ENCODE measurements around the gene MEGF11.

MEGF11 gene

DNA sequence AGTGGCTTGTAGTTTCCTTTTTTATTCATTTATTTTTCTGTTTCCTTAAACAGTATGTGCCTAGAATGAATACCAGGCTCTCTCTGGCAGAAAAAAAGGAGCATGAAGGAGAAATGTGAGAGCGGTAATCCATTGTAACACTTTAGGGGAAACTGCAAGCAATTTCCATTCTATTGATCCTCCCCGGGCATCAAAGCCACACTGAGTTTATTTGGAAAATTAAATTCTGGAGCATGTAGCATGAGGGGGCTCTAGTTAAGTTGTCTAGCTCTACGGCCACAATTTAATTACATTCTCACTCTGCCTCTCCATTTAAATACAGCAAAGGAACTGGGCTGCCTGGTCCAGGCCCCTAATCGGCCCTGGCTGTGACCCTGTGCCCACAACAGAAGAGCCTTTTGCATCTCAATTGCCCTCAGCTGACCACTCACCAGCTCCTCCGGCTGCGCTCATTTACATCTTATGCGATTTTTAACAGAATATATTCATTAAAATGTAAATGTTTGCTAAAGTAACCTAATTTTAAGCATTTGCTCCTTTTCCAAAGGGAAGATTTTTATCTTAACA is 72.9 kb downstream of the MEGF11 start:
- Histone ChIP-seq H3K4me3 (ENCODE audit: severe bottlenecking) (no peak overlapping the region), H3K9me3 (ENCODE audit: severe bottlenecking) (no peaks in the 10 kb centered on the region), H3K27me3 (ENCODE audit: insufficient read depth, poor library complexity, severe bottlenecking) (peaks cover 31% of the 10 kb centered on the region), H3K36me3 (ENCODE audit: low read depth) (no peaks in the 10 kb centered on the region), H3K4me1 (ENCODE audit: insufficient read depth, poor library complexity, severe bottlenecking) (no peaks in the 10 kb centered on the region), H3K27ac (ENCODE audit: poor library complexity, severe bottlenecking) (no peak overlapping the region)
- DNase-seq (ENCODE audit: low spot score) (peak; percentile 18), ATAC-seq (ENCODE audit: low read depth) (no peak)
- no peak for TF ChIP-seq CTCF (IDR thresholded peaks at IDR 0.05; ENCODE audit: poor library complexity, severe bottlenecking)

- DNase-seq (ENCODE audit: low spot score) (no peak), ATAC-seq (ENCODE audit: low read depth) (no peak)
- Histone ChIP-seq H3K27ac (ENCODE audit: poor library complexity, severe bottlenecking) (no peak overlapping the region), H3K27me3 (ENCODE audit: insufficient read depth, poor library complexity, severe bottlenecking) (peaks cover 42% of the 10 kb centered on the region), H3K4me1 (ENCODE audit: insufficient read depth, poor library complexity, severe bottlenecking) (no peaks in the 10 kb centered on the region), H3K9me3 (ENCODE audit: severe bottlenecking) (no peaks in the 10 kb centered on the region), H3K4me3 (ENCODE audit: severe bottlenecking) (no peak overlapping the region), H3K36me3 (ENCODE audit: low read depth) (no peaks in the 10 kb centered on the region)
- TF ChIP-seq CTCF (IDR thresholded peaks at IDR 0.05; ENCODE audit: poor library complexity, severe bottlenecking), result no peak
Measured at GRCh38 chr15:66178531-66178910, 75.0 kb downstream of the MEGF11 start.

- Histone ChIP-seq H3K9me3 (ENCODE audit: severe bottlenecking) (no peaks in the 10 kb centered on the region), H3K27ac (ENCODE audit: poor library complexity, severe bottlenecking) (no peak overlapping the region), H3K4me3 (ENCODE audit: severe bottlenecking) (no peak overlapping the region), H3K36me3 (ENCODE audit: low read depth) (no peaks in the 10 kb centered on the region), H3K4me1 (ENCODE audit: insufficient read depth, poor library complexity, severe bottlenecking) (no peaks in the 10 kb centered on the region), H3K27me3 (ENCODE audit: insufficient read depth, poor library complexity, severe bottlenecking) (peaks cover 37% of the 10 kb centered on the region)
- no peak for DNase-seq (ENCODE audit: low spot score)
- ATAC-seq (ENCODE audit: low read depth), result no peak
- TF ChIP-seq CTCF (IDR thresholded peaks at IDR 0.05; ENCODE audit: poor library complexity, severe bottlenecking), result no peak
Measured at GRCh38 chr15:66172324-66172980, 81.1 kb downstream of the MEGF11 start.

DNA sequence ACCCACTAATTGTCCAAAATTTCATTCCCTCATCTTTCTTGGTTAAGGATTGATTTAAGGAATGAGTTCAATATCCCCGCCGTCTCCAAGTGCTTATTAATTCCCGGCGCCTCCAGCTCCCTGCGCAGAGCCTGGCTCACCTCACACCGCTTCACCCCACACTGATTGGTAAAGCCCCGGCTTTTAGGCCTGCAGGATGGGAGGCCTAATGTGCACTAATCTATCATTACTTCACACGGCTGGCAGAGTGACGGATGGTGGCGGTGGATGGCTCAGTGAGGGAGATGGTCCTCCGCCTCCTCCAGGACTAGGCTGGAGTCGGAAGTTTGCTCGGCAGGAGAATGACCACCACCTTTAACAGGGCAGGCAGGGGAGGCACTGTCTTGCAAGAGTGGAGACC is 81.7 kb downstream of the MEGF11 start:
- no peak for DNase-seq (ENCODE audit: low spot score)
- Histone ChIP-seq H3K36me3 (ENCODE audit: low read depth) (no peaks in the 10 kb centered on the region), H3K27me3 (ENCODE audit: insufficient read depth, poor library complexity, severe bottlenecking) (peaks cover 32% of the 10 kb centered on the region), H3K27ac (ENCODE audit: poor library complexity, severe bottlenecking) (no peak overlapping the region), H3K4me1 (ENCODE audit: insufficient read depth, poor library complexity, severe bottlenecking) (no peaks in the 10 kb centered on the region), H3K4me3 (ENCODE audit: severe bottlenecking) (no peak overlapping the region), H3K9me3 (ENCODE audit: severe bottlenecking) (no peaks in the 10 kb centered on the region)
- no peak for ATAC-seq (ENCODE audit: low read depth)
- TF ChIP-seq CTCF (IDR thresholded peaks at IDR 0.05; ENCODE audit: poor library complexity, severe bottlenecking), result no peak

GRCh38 chr15:66170716-66171115 is 82.8 kb downstream of the MEGF11 start:
- Histone ChIP-seq H3K9me3 (ENCODE audit: severe bottlenecking) (no peaks in the 10 kb centered on the region), H3K4me1 (ENCODE audit: insufficient read depth, poor library complexity, severe bottlenecking) (no peaks in the 10 kb centered on the region), H3K36me3 (ENCODE audit: low read depth) (no peaks in the 10 kb centered on the region), H3K27me3 (ENCODE audit: insufficient read depth, poor library complexity, severe bottlenecking) (peaks cover 28% of the 10 kb centered on the region), H3K27ac (ENCODE audit: poor library complexity, severe bottlenecking) (no peak overlapping the region), H3K4me3 (ENCODE audit: severe bottlenecking) (no peak overlapping the region)
- no peak for TF ChIP-seq CTCF (IDR thresholded peaks at IDR 0.05; ENCODE audit: poor library complexity, severe bottlenecking)
- DNase-seq (ENCODE audit: low spot score) (no peak), ATAC-seq (ENCODE audit: low read depth) (no peak)

All from RWPE2 (cell line).